Ramos (cell line): ENCODE results near the gene ZNF492.
"Not testable (repeated sequence)": the region's sequence is repeated elsewhere in the genome, so short reads cannot be mapped to it uniquely, and the experiment has no call there.

ENCODE experiments used
- in situ Hi-C: fragments of 300-500 bp; cut with MboI; formaldehyde crosslinking; loops from one replicate; pipeline ENCODE4 v1.14.3; 2022; ENCODE audit warnings: low sequenced_read_pairs; ENCODE audit not compliant: unreplicated experiment

Gene ZNF492

DNA sequence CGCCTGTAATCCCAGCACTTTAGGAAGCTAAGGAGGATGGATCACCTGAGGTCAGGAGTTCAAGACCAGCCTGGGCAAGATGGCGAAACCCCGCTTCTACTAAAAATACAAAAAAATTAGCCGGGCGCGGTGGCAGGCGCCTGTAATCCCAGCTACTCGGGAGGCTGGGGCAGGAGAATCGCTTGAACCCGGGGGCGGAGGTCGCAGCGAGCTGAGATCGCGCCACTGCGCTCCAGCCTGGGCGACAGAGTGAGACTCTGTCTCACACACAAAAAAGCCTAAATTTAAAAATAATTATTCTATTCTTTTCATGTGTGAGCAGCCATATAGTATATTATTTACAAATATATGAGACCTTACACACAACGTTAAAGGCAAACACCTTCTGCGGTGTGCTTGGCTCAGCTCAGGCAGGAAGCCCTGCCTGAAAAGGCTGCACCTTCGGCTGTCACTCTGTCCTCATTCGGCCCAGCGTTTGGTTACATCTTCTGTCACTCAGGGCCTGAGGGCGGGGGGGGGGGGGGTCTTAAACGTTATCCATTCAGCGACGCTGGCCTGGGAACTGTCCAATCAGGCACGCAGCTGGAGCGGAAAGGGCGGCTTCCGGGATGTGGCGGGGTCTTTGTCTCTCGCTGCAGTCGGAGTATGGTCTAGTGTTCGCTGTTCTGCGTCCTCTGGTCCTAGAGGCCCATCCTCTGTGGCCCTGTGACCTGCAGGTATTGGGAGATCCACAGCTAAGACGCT lies at the start of gene ZNF492:
Gene ZNF492 (plus strand): TSS at position 619 of the 744 bp plus-strand sequence. CDS start 19,076 bp downstream, outside the sequence.
- in situ Hi-C loops: not testable (repeated sequence)

DNA sequence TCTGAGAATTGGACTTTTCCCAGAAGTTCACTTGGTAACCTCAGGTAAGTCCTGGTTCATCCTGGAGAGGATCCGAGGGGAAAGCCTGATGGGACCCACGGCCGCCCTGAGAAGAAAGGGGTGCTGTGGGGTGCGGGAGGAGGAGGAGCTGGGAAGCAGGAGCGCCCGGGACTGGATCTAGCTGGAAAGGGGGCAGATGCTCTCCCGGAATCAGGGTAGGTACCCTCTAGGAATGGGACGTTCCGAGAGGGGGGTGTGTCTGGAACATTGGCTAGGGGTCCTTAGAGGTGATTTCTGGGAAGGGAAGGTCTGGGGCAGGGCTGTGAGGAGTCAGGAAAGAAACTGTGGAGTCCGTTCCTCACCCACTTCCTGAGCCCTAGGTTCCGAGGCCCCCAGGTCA lies 38.7 kb upstream of the ZNF492 start:
- in situ Hi-C loops: no loop called here

- in situ Hi-C loops: no loop called here
Measured at GRCh38 chr19:22595918-22596341, 38.2 kb upstream of the ZNF492 start.

DNA sequence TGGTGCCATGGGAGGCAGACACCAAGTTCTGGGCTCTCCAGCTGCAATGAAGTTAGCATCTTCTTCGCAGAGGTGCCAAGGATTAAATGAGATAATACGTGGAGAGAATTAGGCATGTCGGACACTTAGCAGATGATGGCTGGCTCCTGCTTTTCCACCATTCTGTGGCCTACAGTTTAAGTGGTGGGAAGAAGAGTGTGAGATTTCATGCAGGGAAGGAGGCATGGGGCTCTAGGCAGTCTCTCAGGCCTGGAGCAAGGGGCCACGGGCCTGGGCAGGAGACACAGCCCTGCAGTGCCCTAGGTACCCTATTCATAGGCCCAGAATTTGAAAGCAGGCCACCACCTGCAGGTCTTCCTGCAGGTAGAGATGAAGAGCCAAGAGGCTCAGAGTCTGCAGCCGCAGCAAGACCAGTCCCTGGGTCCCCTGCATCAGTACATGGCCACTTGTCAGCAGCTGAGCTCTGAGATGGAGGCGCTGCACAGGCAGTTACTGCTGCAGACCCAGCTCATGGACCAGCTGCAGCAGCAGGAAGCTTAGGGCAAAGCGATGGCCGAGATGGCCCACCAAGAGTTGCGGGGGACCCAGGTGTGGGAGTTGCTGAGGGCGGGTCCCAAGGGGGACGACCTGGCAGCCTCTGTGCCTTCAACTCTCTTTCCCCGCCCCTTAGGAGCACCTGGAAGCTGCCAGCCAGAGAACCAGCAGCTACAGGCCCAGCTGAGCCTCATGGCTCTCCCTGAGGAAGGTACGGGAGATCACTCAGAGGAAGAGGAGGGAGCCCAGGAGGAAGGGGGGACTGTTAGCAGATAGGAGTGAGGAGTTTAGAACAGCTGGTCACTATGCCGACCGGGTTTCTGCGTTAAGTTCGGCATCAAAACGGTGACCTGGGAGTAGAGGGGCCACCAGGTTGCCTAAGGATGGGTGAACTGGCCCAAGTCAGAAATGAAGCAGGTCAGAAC lies 33.2 kb upstream of the ZNF492 start:
- in situ Hi-C loops: no loop called here

GRCh38 chr19:22601906-22602630 lies 32.1 kb upstream of the ZNF492 start:
- in situ Hi-C loops: no loop called here

DNA sequence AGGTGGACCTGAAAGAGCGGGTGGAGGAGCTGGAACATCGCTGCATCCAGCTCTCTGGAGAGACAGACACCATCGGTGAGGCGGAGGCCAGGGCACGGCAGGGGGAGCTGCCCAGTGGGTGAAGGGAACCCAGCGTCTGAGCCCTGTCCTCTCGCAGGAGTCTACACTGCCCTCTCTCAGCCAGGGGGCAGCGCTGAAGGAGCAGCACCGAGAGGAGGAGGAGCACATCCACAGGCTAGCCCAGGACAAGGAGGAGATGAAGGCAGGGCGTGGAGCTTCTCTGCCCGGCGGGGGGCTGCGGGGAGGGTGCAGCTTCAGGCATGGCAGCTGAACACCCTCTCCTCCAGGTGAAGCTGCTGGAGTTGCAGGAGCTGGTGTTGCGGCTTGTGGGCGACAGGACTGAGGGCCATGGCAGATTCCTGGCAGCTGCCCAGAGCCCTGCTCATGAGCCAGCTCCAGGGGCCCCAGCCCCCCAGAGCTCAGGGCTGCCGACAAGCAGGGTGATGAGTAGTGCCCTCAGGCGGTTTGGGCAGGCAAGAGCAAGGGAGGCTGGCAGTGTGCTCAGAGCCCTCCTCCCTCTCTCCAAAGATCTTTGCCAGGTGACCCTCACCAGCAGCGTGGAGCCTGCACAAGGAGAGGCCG lies 31.4 kb upstream of the ZNF492 start:
- in situ Hi-C loops: no loop called here

- in situ Hi-C loops: no loop called here
Measured at GRCh38 chr19:22603518-22604440, 30.3 kb upstream of the ZNF492 start.

DNA sequence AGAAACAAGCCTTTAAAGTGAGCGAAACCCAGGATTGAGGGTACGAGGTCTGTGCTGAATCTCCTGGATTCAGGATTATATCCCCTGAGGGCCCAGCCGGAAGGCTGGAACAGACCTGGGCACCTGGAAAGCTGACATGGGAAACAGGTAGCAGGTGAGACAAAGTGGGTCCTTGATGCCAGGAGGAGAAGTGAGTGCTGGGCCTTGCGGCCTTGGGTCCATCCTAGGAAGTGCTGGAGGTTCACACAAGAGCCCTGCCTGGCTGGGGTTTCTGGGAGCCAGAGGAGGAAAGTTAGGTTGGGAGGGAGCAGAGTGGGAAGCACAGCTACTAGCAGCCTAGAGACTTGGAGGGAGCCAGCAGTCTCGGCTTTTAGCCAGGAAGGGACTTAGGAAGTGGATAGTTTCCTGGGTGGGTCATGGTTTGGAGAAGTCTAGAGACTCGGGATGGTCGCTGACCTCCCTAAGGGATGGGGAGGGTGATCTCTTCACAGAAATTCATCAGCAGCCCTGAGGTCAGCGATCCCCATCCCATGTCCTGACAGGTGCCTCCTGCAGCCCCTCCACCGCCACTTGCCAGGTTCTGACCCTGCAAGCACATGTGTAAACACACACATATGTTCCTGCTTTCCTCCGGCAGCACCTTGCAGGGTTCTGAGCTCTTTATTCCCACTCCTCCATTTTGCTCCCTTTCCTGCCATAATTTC lies 29.4 kb upstream of the ZNF492 start:
- in situ Hi-C loops: no loop called here

DNA sequence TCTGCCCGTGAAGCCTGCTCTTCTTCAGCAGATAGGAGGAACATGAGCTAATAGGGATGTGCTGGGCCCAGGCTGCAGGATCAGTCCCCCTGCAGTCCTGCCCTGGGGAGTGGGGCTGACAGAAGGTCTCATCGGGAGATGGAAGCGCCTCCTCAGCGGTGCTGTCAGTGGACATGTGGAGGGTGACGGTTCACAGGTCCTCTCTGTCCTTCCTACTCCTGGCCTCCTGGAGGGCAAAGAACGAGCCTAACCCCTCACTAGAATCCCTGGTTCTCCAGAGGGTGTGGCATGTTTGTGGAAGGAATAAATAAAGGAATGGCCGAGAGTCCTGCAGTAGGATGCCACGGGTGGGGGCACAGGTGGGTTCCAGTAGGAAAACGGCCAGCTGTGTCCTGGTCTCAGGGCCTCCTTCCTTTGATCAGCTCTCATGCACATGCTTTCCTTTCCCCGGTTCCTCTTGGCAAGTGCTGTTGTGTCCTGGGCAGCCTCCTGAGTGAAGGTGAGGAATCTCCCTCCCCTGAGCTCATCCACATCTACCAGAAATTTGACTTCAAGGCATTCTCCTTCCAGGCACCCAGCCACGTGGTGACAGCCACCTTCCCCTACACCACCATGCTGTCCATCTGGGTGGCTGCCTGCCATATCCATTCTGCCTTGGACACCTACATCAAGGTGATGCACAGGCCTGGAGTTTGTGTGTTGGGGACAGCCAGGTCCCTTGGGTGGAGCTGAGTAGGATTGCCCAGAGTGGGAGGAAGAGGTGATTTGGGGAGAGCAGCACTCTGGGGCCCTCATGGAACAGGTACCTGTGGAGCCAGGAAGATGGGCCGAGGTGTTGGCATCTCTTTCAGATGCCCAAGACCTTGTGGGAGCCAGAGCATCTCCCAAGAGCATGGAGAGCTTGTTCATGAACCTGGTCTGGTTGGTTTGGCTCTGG lies 28.6 kb upstream of the ZNF492 start:
- in situ Hi-C loops: no loop called here

DNA sequence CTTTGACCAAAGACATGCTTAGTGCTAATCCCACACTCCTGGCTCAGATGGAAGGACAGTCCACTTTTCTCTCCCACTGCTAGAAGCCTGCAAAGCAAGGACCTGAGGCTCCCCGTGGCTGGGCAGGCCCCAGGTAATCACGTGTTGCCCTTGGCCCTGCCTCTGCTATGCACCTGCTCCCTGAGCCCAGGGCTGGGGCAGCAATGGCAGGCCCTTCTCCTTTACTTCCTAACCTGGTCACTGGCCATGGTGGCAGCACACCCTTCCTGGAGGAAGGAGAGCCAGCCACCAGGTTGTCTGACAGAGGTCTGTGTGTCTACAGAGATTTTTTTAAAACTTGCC lies 27.9 kb upstream of the ZNF492 start:
- in situ Hi-C loops: no loop called here

DNA sequence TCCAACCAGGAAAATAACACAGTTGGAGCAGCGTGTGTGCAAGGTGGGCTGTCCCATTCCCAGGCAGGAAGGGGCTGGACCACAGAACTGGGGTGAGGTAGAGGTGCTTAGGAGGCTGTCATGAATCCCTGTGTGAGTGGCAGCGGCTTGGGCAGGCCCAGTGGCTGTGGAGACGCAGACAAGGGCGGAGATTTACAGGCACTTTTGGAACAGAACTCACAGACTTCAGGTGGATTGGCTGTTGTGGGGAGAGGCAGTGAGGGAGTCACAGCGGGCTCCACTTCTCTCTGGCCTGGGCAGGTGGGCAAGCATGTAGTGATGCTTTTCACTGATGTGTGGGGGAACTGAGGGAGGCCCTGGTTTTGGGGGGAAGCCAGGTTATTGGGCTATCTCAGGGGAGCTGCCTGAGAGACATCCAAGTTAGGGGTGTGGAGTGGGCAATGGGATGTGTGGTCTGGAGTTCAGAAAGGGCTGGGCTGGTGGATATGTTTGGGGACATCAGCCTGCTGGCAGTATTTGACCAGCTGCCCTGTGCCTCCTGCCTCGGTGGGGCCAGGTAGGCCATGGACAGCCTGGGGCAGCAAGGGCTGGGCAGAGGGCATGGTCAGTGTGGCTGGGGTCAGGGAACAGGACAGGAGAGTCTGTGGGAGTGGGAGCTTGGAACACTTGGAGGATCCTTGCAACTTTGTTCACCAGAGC lies 27.0 kb upstream of the ZNF492 start:
- in situ Hi-C loops: no loop called here

DNA sequence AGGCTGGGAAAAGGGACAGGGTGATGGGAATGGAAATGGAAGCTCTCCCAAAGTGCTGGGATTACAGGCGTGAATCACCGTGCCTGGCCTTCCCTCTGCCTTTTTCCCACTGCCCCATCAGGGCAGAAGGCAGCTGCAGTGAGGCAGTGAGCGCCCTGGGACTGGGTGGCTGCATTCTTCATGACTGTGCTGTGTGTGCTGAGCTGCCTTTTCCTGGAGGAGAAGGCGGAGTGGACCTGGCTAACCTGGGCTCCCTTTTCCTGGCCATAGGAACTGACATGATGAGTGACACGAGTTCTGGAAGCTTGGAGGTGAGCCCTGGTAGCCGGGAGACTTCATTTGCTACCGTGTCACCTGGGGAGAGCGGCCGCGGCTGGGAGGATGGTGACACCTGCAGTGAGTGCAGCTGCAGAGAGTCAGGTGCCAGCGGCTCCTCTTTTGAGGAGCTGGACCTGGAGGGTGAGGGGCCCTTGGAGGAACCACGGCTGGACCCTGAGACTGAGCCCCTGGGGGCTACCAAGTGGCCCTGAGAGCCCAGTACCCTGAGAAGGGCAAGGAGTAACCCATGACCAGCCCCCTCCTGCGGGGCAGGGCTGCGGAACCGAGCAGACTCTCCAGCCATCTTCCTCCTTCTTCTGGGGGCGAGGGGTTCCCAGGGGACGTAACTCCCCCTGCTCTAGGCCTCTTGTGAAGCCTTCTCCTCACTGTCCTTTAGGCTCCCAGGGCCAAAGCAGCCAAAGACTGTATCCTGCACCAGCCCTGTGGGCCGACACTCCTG lies 26.3 kb upstream of the ZNF492 start:
- in situ Hi-C loops: no loop called here

DNA sequence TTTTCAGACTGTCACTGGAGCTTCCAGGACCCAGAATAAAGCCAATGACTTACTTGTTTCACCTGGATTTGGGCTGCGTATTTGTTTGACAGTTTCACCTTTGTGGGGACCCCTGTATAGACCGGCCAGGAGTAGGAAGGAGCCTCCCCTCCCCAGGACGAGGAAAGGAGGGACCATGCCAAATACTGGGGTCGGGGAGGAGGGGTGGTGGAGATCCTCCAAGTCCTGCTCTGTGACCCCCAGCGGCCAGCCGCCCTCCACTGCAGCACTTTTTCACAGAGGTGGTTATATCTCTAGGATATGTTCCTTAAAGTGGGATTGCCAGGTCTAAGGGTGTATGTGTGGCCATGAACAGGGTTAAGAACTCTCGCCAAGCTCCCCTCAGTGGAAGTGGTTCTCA lies 25.7 kb upstream of the ZNF492 start:
- in situ Hi-C loops: no loop called here

- in situ Hi-C loops: no loop called here
Measured at GRCh38 chr19:22609630-22610029, 24.5 kb upstream of the ZNF492 start.

DNA sequence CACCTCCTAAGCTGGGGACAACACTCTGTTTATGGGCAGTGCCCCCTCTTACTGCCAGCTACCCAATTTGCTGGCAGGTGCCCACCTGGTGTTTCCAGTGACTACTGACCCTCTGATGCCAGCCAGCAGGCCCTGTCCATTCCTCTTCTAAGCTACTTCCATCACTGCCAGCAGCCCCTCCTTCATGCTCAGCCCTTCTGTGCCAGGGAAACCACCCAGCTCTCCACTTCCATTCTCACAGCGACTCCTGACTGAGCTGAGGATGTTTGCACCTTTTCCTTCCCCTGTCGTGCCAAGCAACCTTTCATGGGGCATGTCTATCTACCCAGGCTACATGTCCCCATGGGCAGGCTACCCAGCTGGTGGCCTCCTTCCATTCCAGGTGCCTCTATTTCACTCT lies 24.0 kb upstream of the ZNF492 start:
- in situ Hi-C loops: no loop called here

- in situ Hi-C loops: no loop called here
Measured at GRCh38 chr19:22612316-22612715, 21.8 kb upstream of the ZNF492 start.
